ENCODE measurements around the gene TRIM15.

The TRIM15 gene

GRCh38 chr6:30157999-30158398 lies 5.3 kb upstream of the TRIM15 start:
- TF ChIP-seq CTCF (IDR thresholded peaks at IDR 0.05; ENCODE audit: low read depth, low read length, missing control alignments): no peak
- Histone ChIP-seq H3K36me3 (replicated peaks) (no peaks in the 10 kb centered on the region), H3K27me3 (replicated peaks) (no peaks in the 10 kb centered on the region), H3K4me3 (ENCODE audit: low read depth, low read length) (no peak overlapping the region), H3K27ac (no peak overlapping the region)
- in situ Hi-C loops (cut with HindIII; ENCODE audit: low pct_ligation_motif_present, low sequenced_read_pairs): no loop called here
- DNase-seq: no peak

GRCh38 chr6:30158475-30159040 lies 4.8 kb upstream of the TRIM15 start:
- Histone ChIP-seq H3K27me3 (replicated peaks) (no peaks in the 10 kb centered on the region), H3K4me3 (ENCODE audit: low read depth, low read length) (no peak overlapping the region), H3K36me3 (replicated peaks) (no peaks in the 10 kb centered on the region), H3K27ac (no peak overlapping the region)
- no peak for TF ChIP-seq CTCF (IDR thresholded peaks at IDR 0.05; ENCODE audit: low read depth, low read length, missing control alignments)
- DNase-seq: no peak
- in situ Hi-C loops (cut with HindIII; ENCODE audit: low pct_ligation_motif_present, low sequenced_read_pairs): no loop called here

- Histone ChIP-seq H3K27me3 (replicated peaks) (no peaks in the 10 kb centered on the region), H3K27ac (no peak overlapping the region), H3K4me3 (ENCODE audit: low read depth, low read length) (no peak overlapping the region), H3K36me3 (replicated peaks) (no peaks in the 10 kb centered on the region)
- in situ Hi-C loops (cut with HindIII; ENCODE audit: low pct_ligation_motif_present, low sequenced_read_pairs): no loop called here
- no peak for DNase-seq
- TF ChIP-seq CTCF (IDR thresholded peaks at IDR 0.05; ENCODE audit: low read depth, low read length, missing control alignments): no peak
Observed at GRCh38 chr6:30160008-30160784, 3.1 kb upstream of the TRIM15 start.

GRCh38 chr6:30160785-30161531 lies 2.4 kb upstream of the TRIM15 start, which contains the start of gene TRIM10:
Gene TRIM10 (minus strand): TSS chr6:30161211. CDS start chr6:30160858, 353 bp downstream.
- Histone ChIP-seq H3K4me3 (ENCODE audit: low read depth, low read length) (no peak within 1 kb of the TSS), H3K27me3 (replicated peaks) (no peaks in the 10 kb centered on the region), H3K36me3 (replicated peaks) (no peaks in the 10 kb centered on the region), H3K27ac (no peak within 1 kb of the TSS)
- in situ Hi-C loops (cut with HindIII; ENCODE audit: low pct_ligation_motif_present, low sequenced_read_pairs): no loop called here
- no peak for DNase-seq
- TF ChIP-seq CTCF (IDR thresholded peaks at IDR 0.05; ENCODE audit: low read depth, low read length, missing control alignments): no peak

GRCh38 chr6:30162265-30163089 lies 869 bp upstream of the TRIM15 start:
- no peak for DNase-seq
- in situ Hi-C loops (cut with HindIII; ENCODE audit: low pct_ligation_motif_present, low sequenced_read_pairs): no loop called here
- Histone ChIP-seq H3K36me3 (replicated peaks) (no peaks in the 10 kb centered on the region), H3K4me3 (ENCODE audit: low read depth, low read length) (no peak overlapping the region), H3K27ac (no peak overlapping the region), H3K27me3 (replicated peaks) (peaks cover 6% of the 10 kb centered on the region)
- no peak for TF ChIP-seq CTCF (IDR thresholded peaks at IDR 0.05; ENCODE audit: low read depth, low read length, missing control alignments)

Measured in brain microvascular endothelial cell (primary cell).